Muscle of arm (tissue), 12 donors: ENCODE measurements around the gene SPIN1. TPM values are rescaled to one million over a fixed set of nuclear protein-coding genes. Genes with fewer than 3 reads are reported as not detected.

Experiments used
- DNase-seq: peaks from one replicate; pipeline ENCODE4 v3.0.0-alpha.2; 2013
- polyA plus RNA-seq, 12 donors: library from polyadenylated mRNA; unstranded; fragments of 120-200 nt; gene quantifications; one replicate each; pipeline ENCODE4 v1.2.1, GENCODE V29; 2013; ENCODE audit not compliant: insufficient read length in 12 of 12

Gene SPIN1
- polyA plus RNA-seq, 12 donors, result 57.5 to 85.0 (median 75.6) TPM; not detected in 1

GRCh38 chr9:88387036-88387551 is 1.1 kb upstream of the SPIN1 start:
- peak; percentile 33 for DNase-seq

GRCh38 chr9:88387552-88388202 is 567 bp upstream of the SPIN1 start:
- DNase-seq, result peak; percentile 66

- DNase-seq, result peak; percentile 72
These were observed 802 bp downstream of the SPIN1 start for GRCh38 chr9:88388886-88389605.

- DNase-seq, result no peak
These were observed 2.2 kb downstream of the SPIN1 start for GRCh38 chr9:88390371-88390990.

- DNase-seq, result no peak
These were observed 3.0 kb downstream of the SPIN1 start for GRCh38 chr9:88391236-88391635.

GRCh38 chr9:88391921-88392320 is 3.7 kb downstream of the SPIN1 start:
- DNase-seq, result no peak

- DNase-seq, result no peak
These were observed 4.3 kb downstream of the SPIN1 start for GRCh38 chr9:88392549-88392948.

GRCh38 chr9:88396836-88397577 is 8.8 kb downstream of the SPIN1 start:
- no peak for DNase-seq

- no peak for DNase-seq
These were observed 9.8 kb downstream of the SPIN1 start for GRCh38 chr9:88398016-88398415.

- no peak for DNase-seq
These were observed 11.7 kb downstream of the SPIN1 start for GRCh38 chr9:88399966-88400365.

- DNase-seq, result no peak
These were observed 15.1 kb downstream of the SPIN1 start for GRCh38 chr9:88403340-88403739.

GRCh38 chr9:88406051-88406450 is 17.8 kb downstream of the SPIN1 start:
- no peak for DNase-seq

GRCh38 chr9:88411471-88411870 is 23.2 kb downstream of the SPIN1 start:
- no peak for DNase-seq

GRCh38 chr9:88414298-88414697 is 26.1 kb downstream of the SPIN1 start:
- DNase-seq, result no peak

- no peak for DNase-seq
These were observed 29.8 kb downstream of the SPIN1 start for GRCh38 chr9:88418025-88418424.

GRCh38 chr9:88418715-88419540 is 30.7 kb downstream of the SPIN1 start:
- no peak for DNase-seq

- no peak for DNase-seq
These were observed 32.0 kb downstream of the SPIN1 start for GRCh38 chr9:88420227-88420626.

- DNase-seq, result no peak
These were observed 33.1 kb downstream of the SPIN1 start for GRCh38 chr9:88421348-88421747.

GRCh38 chr9:88425538-88425950 is 37.3 kb downstream of the SPIN1 start:
- no peak for DNase-seq

GRCh38 chr9:88426651-88427050 is 38.4 kb downstream of the SPIN1 start:
- no peak for DNase-seq
